ENCODE results near the gene N4BP2.

Gene N4BP2

GRCh38 chr4:40190019-40190418 lies 133.4 kb downstream of the N4BP2 start:
- H3K4me3 ChIP-seq (ENCODE audit: low read depth, low read length), result peak overlapping the region; percentile 87
- DNase-seq (ENCODE audit: low read depth), result peak; percentile 71
- no peak for TF ChIP-seq CTCF (IDR thresholded peaks at IDR 0.05; ENCODE audit: insufficient read depth, low read depth, low read length, missing control alignments)

GRCh38 chr4:40190465-40190864 lies 133.8 kb downstream of the N4BP2 start:
- DNase-seq (ENCODE audit: low read depth), result no peak
- TF ChIP-seq CTCF (IDR thresholded peaks at IDR 0.05; ENCODE audit: insufficient read depth, low read depth, low read length, missing control alignments), result no peak
- peak overlapping the region; percentile 87 for H3K4me3 ChIP-seq (ENCODE audit: low read depth, low read length)

GRCh38 chr4:40190880-40191815 lies 134.5 kb downstream of the N4BP2 start:
- peak overlapping the region; percentile 87 for H3K4me3 ChIP-seq (ENCODE audit: low read depth, low read length)
- DNase-seq (ENCODE audit: low read depth), result peak; percentile 73
- no peak for TF ChIP-seq CTCF (IDR thresholded peaks at IDR 0.05; ENCODE audit: insufficient read depth, low read depth, low read length, missing control alignments)

- TF ChIP-seq CTCF (IDR thresholded peaks at IDR 0.05; ENCODE audit: insufficient read depth, low read depth, low read length, missing control alignments), result no peak
- peak overlapping the region; percentile 87 for H3K4me3 ChIP-seq (ENCODE audit: low read depth, low read length)
- DNase-seq (ENCODE audit: low read depth), result peak; percentile 89
These were observed 135.7 kb downstream of the N4BP2 start for GRCh38 chr4:40192114-40193015.

GRCh38 chr4:40193016-40193571 lies 136.4 kb downstream of the N4BP2 start:
- TF ChIP-seq CTCF (IDR thresholded peaks at IDR 0.05; ENCODE audit: insufficient read depth, low read depth, low read length, missing control alignments), result no peak
- peak; percentile 82 for DNase-seq (ENCODE audit: low read depth)
- peak overlapping the region; percentile 87 for H3K4me3 ChIP-seq (ENCODE audit: low read depth, low read length)

GRCh38 chr4:40193578-40193977 lies 136.9 kb downstream of the N4BP2 start:
- no peak for DNase-seq (ENCODE audit: low read depth)

More at GRCh38 chr4:40193578-40193977, 136.9 kb downstream of the N4BP2 start:
- no peak for TF ChIP-seq CTCF (IDR thresholded peaks at IDR 0.05; ENCODE audit: insufficient read depth, low read depth, low read length, missing control alignments)
- peak overlapping the region; percentile 87 for H3K4me3 ChIP-seq (ENCODE audit: low read depth, low read length)
